H1 (cell line): ENCODE data around the gene SURF2. TPM values are rescaled to one million over a fixed set of nuclear protein-coding genes. Genes with fewer than 3 reads are reported as not detected.

ENCODE experiments used
- ATF2 ChIP-seq: IDR thresholded peaks from 2 replicates; pipeline ENCODE4 v1.6.1; 2012; ENCODE audit warnings: low read length, inconsistent platforms
- SIN3A ChIP-seq, 2 experiments: IDR thresholded peaks in 1 of 2; conservative IDR thresholded peaks in 1 of 2; 2 replicates each; pipeline ENCODE4 v1.6.1; 2011 to 2012; ENCODE audit warnings: low read length in 2 of 2, improper control_type of control experiment in 1 of 2, low read depth in 1 of 2, mild to moderate bottlenecking in 1 of 2
- polyA plus RNA-seq, 7 experiments: library from polyadenylated mRNA; depleted of rRNA in 3 of 7; stranded (reverse) in 5 of 7; unstranded in 2 of 7; fragments of >200 nt in 5 of 7; fragments of 200-250 nt in 2 of 7; gene quantifications; 1 replicate in 5 of 7; 2 replicates in 1 of 7; 4 replicates in 1 of 7; pipeline versions ENCODE4 v1.2.1 to v1.2.3, GENCODE V29; 2011 to 2013; ENCODE audit warnings: missing spikeins in 2 of 7, mixed read lengths in 2 of 7
- total RNA-seq: library from RNA; stranded (reverse); fragmentation: NEBNext Ultra II Directional; extraction: Animal tissue kit (Norgen Biotek cat#: 25700); gene quantifications from 2 replicates; pipeline ENCODE4 v1.2.1, GENCODE V29; 2021

SURF2 gene
- total and polyA plus RNA-seq, 2 of the 8 experiments (the other 6 are each of a cell fraction or from before 2014, with no cell fraction given) = 36.6 to 37.7 TPM

- TF ChIP-seq SIN3A (conservative IDR thresholded peaks at IDR 0.05 in 1 of 2, IDR thresholded peaks at IDR 0.05 in 1 of 2; ENCODE audit: low read depth in 1 of 2, low read length in 2 of 2) (no peak), ATF2 (no peak)
These were observed 33.1 kb upstream of the SURF2 start (continued) for GRCh38 chr9:133323211-133323610.
